Keratinocyte (primary cell): ENCODE measurements around the gene TOX2. TPM values are rescaled to one million over a fixed set of nuclear protein-coding genes. Genes with fewer than 3 reads are reported as not detected.

ENCODE experiments used
- DNase-seq: peaks from one replicate; pipeline ENCODE4 v3.0.0-alpha.2; 2011; ENCODE audit warnings: low read depth, missing footprints, low spot score
- FAIRE-seq: peaks from 2 replicates; lab custom pipeline; 2011; peaks lifted over from hg19 to GRCh38; lab: Jason Lieb, UNC
- H2AFZ ChIP-seq: 2 replicates; pipeline ENCODE4 v1.6.0; 2012; ENCODE audit warnings: low read length, control low read depth, inconsistent platforms; ENCODE audit not compliant: control insufficient read depth
- H3K27ac ChIP-seq: 2 replicates; pipeline ENCODE4 v1.5.1; 2011; ENCODE audit warnings: low read length; ENCODE audit not compliant: control insufficient read depth, insufficient read depth
- H3K27me3 ChIP-seq: 3 replicates; pipeline ENCODE4 v1.6.0; 2011; ENCODE audit warnings: low read length; ENCODE audit not compliant: control insufficient read depth, insufficient read depth; ENCODE audit errors: extremely low read depth
- H3K36me3 ChIP-seq, 2 experiments: 2 replicates in 1 of 2; 3 replicates in 1 of 2; pipeline ENCODE4 v1.5.1; 2011; ENCODE audit warnings: low read length in 2 of 2, mild to moderate bottlenecking in 1 of 2; ENCODE audit not compliant: control insufficient read depth in 2 of 2, insufficient read depth in 2 of 2; ENCODE audit errors: extremely low read depth in 1 of 2
- H3K4me1 ChIP-seq: 3 replicates; pipeline ENCODE4 v1.5.1; 2011; ENCODE audit warnings: low read length; ENCODE audit not compliant: control insufficient read depth, insufficient read depth; ENCODE audit errors: extremely low read depth
- H3K4me2 ChIP-seq: 3 replicates; pipeline ENCODE4 v1.6.0; 2011; ENCODE audit warnings: low read depth, low read length; ENCODE audit not compliant: control insufficient read depth, insufficient read depth; ENCODE audit errors: extremely low read depth
- H3K4me3 ChIP-seq, 3 experiments: fragments of 200-600 bp in 1 of 3; sonication (generic) in 1 of 3; 2 replicates in 2 of 3; 3 replicates in 1 of 3; pipeline ENCODE4 v1.5.1; 2011 to 2016; ENCODE audit warnings: low read length in 3 of 3, mild to moderate bottlenecking in 3 of 3, control low read depth in 2 of 3, inconsistent platforms in 1 of 3, low read depth in 1 of 3, mixed read lengths in 1 of 3, mixed run types in 1 of 3, moderate library complexity in 1 of 3; ENCODE audit not compliant: control insufficient read depth in 2 of 3, insufficient read depth in 2 of 3; ENCODE audit errors: extremely low read depth in 1 of 3
- H3K79me2 ChIP-seq: 2 replicates; pipeline ENCODE4 v1.6.0; 2012; ENCODE audit warnings: low read length; ENCODE audit not compliant: control insufficient read depth, insufficient read depth
- H3K9ac ChIP-seq: 3 replicates; pipeline ENCODE4 v1.6.0; 2011; ENCODE audit warnings: low read length; ENCODE audit not compliant: control insufficient read depth, insufficient read depth; ENCODE audit errors: extremely low read depth
- H3K9me1 ChIP-seq: 3 replicates; pipeline ENCODE4 v1.6.0; 2011; ENCODE audit warnings: low read length; ENCODE audit not compliant: control insufficient read depth, insufficient read depth; ENCODE audit errors: extremely low read depth
- H3K9me3 ChIP-seq: 2 replicates; pipeline ENCODE4 v1.5.1; 2012; ENCODE audit warnings: low read depth, low read length; ENCODE audit not compliant: control insufficient read depth
- H4K20me1 ChIP-seq: 3 replicates; pipeline ENCODE4 v1.6.0; 2011; ENCODE audit warnings: low read length; ENCODE audit not compliant: control insufficient read depth, insufficient read depth; ENCODE audit errors: extremely low read depth
- EZH2 ChIP-seq: IDR thresholded peaks from one replicate; pipeline ENCODE4 v1.6.1; 2012; ENCODE audit warnings: inconsistent platforms, mild to moderate bottlenecking, low read length, moderate library complexity
- dilution Hi-C: fragments of 300-500 bp; cut with MboI; formaldehyde crosslinking; loops from one replicate; pipeline ENCODE4 v1.7.0; 2020; ENCODE audit warnings: low sequenced_read_pairs; ENCODE audit not compliant: extremely low pct_ligation_motif_present
- polyA plus RNA-seq, 5 experiments: library from polyadenylated mRNA; depleted of rRNA in 3 of 5; stranded (reverse) in 3 of 5; stranded (forward) in 1 of 5; unstranded in 1 of 5; fragments of >200 nt; gene quantifications; 1 replicate in 1 of 5; 2 replicates in 3 of 5; 3 replicates in 1 of 5; pipeline versions ENCODE4 v1.2.1 to v1.2.3, GENCODE V29; 2011 to 2012; ENCODE audit warnings: missing spikeins in 2 of 5, low read depth in 1 of 5, low replicate concordance in 1 of 5
- TF ChIP-seq, protein P1 (sequence below), 3 experiments: IDR thresholded peaks in 1 of 3; conservative IDR thresholded peaks in 1 of 3; optimal IDR thresholded peaks in 1 of 3; 2 replicates in 2 of 3; 3 replicates in 1 of 3; pipeline versions ENCODE3 to v1.5.1; 2011; ENCODE audit warnings: low read length in 3 of 3, mild to moderate bottlenecking in 3 of 3, moderate library complexity in 2 of 3, control low read depth in 1 of 3, inconsistent platforms in 1 of 3; ENCODE audit not compliant: insufficient read depth in 2 of 3; ENCODE audit errors: extremely low read depth in 1 of 3

The TOX2 gene
- polyA plus RNA-seq, 1 donor (not counting 4 experiments of a cell fraction or from before 2014, with no cell fraction given), result 0.20 TPM

DNA sequence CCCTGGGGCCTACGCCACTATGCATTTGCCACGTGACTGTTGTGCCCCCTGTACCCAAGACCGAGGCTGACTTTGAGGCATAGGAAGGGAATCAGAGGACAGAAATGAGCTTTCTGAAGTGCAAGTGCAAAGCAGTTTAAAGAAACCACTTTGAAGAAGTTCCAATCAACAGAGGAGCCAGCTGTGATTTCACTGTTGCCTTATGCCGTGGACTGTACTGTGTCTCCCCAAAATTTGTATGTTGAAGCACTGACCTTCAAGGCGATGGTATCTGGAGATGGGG lies 161.2 kb downstream of the TOX2 start:
- DNase-seq (no peak), FAIRE-seq (no peak)
- H3K9ac ChIP-seq, result no peak overlapping the region
- dilution Hi-C loops, result no loop called here
- H3K4me1 ChIP-seq, result no peaks in the 10 kb centered on the region
- no peak overlapping the region for H3K27ac ChIP-seq
- no peaks in the 10 kb centered on the region for H3K9me1 ChIP-seq
- no peak overlapping the region for H3K4me3 ChIP-seq
- H3K36me3 ChIP-seq, result no peaks in the 10 kb centered on the region
- peaks cover 15% of the 10 kb centered on the region for H3K27me3 ChIP-seq
- H3K9me3 ChIP-seq, result no peaks in the 10 kb centered on the region
- TF ChIP-seq EZH2, result no peak
- TF ChIP-seq, protein P1, sequence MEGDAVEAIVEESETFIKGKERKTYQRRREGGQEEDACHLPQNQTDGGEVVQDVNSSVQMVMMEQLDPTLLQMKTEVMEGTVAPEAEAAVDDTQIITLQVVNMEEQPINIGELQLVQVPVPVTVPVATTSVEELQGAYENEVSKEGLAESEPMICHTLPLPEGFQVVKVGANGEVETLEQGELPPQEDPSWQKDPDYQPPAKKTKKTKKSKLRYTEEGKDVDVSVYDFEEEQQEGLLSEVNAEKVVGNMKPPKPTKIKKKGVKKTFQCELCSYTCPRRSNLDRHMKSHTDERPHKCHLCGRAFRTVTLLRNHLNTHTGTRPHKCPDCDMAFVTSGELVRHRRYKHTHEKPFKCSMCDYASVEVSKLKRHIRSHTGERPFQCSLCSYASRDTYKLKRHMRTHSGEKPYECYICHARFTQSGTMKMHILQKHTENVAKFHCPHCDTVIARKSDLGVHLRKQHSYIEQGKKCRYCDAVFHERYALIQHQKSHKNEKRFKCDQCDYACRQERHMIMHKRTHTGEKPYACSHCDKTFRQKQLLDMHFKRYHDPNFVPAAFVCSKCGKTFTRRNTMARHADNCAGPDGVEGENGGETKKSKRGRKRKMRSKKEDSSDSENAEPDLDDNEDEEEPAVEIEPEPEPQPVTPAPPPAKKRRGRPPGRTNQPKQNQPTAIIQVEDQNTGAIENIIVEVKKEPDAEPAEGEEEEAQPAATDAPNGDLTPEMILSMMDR (optimal IDR thresholded peaks at IDR 0.05 in 1 of 3, IDR thresholded peaks at IDR 0.05 in 1 of 3, conservative IDR thresholded peaks at IDR 0.05 in 1 of 3; ENCODE audit: extremely low read depth in 1 of 3, insufficient read depth in 2 of 3, low read length in 3 of 3), result no peak
- no peak overlapping the region for H2AFZ ChIP-seq
- no peak overlapping the region for H3K4me2 ChIP-seq
- no peaks in the 10 kb centered on the region for H4K20me1 ChIP-seq
- no peaks in the 10 kb centered on the region for H3K79me2 ChIP-seq

DNA sequence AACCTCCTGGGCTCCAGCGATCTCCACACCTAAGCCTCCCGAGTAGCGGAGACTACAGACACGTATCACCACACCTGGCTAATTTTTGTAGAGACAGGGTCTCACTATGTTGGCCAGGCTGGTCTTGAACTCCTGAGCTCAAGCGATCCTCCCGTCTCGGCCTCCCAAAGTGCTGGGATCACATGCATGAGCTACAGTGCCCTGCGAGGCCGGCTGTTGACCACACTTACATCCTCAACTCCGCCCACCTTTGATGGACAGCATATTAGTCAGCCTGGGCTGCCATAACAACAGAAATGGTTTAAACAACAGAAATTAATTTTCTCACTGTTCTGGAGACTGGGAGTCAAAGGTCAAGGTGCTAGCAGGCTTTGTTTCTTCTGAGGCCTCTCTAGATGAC lies 164.6 kb downstream of the TOX2 start:
- DNase-seq, result no peak
- dilution Hi-C loops, result no loop called here
- no peak for FAIRE-seq
- no peak overlapping the region for H3K4me2 ChIP-seq
- H3K4me3 ChIP-seq, result no peak overlapping the region
- no peak overlapping the region for H2AFZ ChIP-seq
- H4K20me1 ChIP-seq, result no peaks in the 10 kb centered on the region
- H3K79me2 ChIP-seq, result no peaks in the 10 kb centered on the region
- H3K9me3 ChIP-seq, result no peaks in the 10 kb centered on the region
- no peak overlapping the region for H3K9ac ChIP-seq
- TF ChIP-seq, protein P1 (optimal IDR thresholded peaks at IDR 0.05 in 1 of 3, IDR thresholded peaks at IDR 0.05 in 1 of 3, conservative IDR thresholded peaks at IDR 0.05 in 1 of 3; ENCODE audit: extremely low read depth in 1 of 3, insufficient read depth in 2 of 3, low read length in 3 of 3), result no peak
- TF ChIP-seq EZH2, result no peak
- H3K27ac ChIP-seq, result no peak overlapping the region
- no peaks in the 10 kb centered on the region for H3K4me1 ChIP-seq
- no peaks in the 10 kb centered on the region for H3K9me1 ChIP-seq
- no peaks in the 10 kb centered on the region for H3K27me3 ChIP-seq
- no peaks in the 10 kb centered on the region for H3K36me3 ChIP-seq
